ENCODE measurements around the gene ADARB2.
"Not testable (repeated sequence)": the region's sequence is repeated elsewhere in the genome, so short reads cannot be mapped to it uniquely, and the experiment has no call there.

Gene ADARB2

DNA sequence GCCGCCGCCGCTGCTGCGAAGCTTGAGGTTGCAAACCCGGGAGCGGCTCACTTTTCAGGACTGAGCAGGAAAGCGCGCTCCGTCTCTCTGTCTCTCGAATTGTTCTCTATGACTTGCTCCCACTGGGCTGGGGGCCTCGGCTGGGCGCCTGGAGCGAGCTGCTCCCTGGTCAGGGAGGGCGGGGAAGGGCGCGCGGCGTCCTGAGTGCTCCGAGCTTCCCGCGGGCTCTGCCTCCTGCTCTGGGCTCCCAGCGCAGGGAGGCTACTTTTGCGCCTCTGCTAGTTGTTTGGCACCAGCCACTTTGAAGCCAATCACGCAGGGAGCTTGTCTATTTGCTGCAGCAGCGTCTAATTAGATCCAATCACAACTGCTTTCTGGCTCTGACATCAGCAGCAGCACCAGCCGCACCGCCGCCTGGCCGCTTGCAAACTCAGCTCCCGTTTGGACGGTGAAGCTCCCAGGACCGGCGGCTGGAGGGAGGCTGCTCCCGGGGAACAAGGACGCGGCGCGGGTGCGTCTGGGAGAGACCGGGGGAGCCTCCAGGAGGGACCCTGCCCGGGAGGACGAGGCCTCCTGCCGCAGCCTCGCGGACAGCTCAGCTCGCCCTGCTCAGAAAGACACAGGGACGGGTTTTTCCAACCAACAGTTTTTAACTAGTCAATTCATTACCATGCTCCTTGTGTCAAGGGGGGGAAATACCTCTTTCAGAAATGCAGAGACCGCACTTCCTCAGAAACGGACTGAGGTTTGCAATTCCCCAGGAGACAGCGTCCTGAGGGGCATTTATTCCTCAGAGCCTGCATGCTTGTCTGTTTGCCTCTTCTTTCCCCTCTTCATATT is at the start of gene ADARB2:
ADARB2 (minus strand) TSS at position 304 of the 840 bp plus-strand sequence.
- no peak for DNase-seq (ENCODE audit: low read depth, low spot score)

DNA sequence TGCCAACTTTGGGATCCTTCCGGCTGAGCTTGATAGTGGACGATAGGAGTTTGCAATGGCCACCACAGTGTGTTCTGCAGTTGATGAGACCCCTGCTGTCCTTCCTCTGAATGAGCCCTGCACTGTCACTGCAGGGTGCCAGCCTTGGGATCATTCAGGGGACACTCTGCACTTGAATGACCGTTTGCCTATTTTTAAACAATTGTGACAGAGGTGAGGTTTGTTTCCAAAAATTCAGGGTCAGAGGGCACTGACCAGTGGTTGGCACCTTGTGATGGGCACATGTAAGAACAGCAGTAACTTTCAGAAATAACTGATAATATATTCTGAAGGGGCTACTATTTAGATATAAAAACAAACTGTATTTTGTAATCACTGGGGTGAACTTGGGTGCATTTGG is 48.5 kb upstream of the ADARB2 start:
- DNase-seq (ENCODE audit: low read depth, low spot score): no peak

DNA sequence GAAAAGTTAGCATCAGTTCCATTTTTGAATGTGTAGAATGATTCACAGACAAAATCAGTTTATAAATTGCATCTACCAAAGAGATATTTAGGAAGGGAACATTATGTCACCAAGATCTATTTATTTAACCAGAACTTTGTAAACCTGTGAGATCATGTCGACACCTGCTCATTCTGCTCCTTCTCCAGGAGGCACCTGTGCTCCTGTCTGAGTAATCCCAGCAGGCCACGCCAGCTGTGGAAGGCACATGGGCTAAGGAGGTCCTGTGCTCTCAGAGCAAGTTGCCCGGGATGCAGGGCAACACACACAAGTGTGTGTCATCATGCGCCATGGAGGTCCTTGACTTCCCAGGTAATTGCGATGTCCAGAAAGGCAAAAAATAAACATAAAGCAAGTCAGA is 45.5 kb upstream of the ADARB2 start:
- DNase-seq (ENCODE audit: low read depth, low spot score): no peak

DNA sequence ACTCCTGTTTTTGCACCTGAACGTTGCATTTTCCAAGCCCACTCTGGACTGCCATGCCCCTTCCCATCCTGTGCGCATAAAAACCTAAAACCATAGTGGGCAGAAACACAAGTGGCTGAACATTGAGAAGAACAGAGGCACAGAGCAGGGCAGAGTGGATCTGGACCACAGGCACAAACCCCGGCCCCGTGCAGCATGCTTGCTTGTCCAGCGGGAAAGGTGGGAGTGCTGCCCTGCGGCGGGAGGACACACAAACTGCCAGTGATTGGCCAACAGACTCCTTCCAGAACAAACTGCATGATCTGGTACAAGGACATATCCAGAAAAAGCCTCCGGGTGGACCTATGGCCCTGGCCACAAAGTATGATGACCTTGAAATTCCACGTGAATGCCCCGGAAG is 42.5 kb upstream of the ADARB2 start:
- DNase-seq (ENCODE audit: low read depth, low spot score): no peak

DNA sequence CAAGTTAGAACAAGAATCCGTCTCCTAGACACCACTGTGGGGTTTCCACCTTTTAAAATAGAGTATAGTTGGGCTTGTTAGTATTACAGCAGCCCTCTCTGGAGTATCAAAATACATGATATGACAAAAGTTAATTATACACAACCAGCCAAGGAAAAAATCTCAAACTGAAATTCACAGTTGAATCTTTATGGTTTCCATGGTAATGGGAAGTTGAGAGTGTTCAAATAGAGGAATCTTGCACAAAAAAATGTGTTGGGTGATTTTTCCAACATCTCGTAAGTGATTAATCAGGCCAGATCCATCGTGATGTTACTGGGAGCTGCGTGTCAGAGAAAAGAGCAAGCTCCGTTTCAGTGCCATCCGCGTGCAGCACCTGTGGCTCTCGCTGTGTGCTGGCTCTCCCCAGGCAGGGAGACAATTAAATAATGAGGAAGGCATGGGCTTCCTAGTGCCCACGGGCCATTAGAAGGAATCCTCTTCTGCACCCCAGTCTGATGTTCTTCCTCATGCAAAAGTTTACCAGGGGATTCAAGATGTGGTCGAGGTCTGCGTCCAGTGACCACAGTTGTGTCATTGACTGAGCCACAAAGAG is 41.1 kb upstream of the ADARB2 start:
- no peak for DNase-seq (ENCODE audit: low read depth, low spot score)

DNA sequence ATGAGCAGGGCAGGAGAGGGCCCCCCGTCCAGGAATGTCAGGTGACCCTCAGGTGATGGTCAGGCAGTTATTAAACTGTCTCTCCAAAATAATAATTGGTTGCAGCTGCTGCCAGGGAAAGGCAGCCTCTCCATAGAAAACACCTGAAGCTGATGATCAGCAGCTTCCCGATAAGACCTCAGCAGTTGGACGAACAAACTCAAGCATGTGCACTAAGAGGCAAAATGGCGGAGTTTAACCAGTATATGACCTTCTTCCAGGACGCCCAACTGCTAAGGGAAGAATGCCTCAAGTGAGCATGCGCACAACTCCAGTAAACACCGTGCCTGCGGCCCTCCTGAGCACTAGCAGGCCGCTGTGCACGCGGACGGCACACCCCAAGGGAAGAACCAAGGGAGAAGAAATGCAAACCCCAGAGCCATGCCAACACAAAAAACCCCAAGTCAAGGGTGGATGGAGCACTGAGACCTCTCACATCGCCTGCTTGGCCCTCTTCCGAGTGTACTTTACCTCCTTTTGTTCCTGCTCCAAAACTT is 38.9 kb upstream of the ADARB2 start:
- DNase-seq (ENCODE audit: low read depth, low spot score): no peak

DNA sequence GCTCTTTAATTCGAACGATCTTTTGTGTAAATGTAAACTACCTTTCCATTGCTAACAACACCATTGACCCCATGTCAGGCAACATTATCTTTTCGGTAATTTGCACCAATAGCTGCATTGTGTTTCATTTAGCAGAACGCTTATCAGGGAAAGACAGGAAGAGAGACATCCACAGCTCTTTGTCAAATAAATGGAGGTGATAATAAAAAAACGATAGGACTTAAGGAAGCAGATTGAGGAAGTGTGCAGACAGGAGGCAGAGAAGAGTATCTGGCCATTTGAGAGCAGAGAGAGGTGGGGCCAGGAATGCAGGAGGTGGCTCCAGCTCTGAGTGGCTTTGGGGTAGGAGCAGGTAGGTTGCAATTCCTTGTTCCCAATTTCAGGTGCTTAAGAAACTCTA is 37.5 kb upstream of the ADARB2 start:
- no peak for DNase-seq (ENCODE audit: low read depth, low spot score)

DNA sequence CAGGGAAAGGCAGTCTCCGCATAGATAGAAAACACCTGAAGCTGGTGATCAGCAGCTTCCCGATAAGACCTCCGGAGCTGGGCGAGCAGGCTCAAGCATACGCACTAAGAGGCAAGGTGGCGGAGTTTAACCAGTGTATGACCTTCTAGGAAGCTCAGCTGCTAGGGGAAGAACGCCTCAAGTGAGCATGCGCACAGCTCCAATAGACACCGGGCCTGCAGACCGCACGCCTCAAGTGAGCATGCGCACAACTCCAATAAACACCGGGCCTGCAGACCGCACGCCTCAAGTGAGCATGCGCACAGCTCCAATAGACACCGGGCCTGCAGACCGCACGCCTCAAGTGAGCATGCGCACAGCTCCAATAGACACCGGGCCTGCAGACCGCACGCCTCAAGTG is 35.9 kb upstream of the ADARB2 start:
- DNase-seq (ENCODE audit: low read depth, low spot score): not testable (repeated sequence)

DNA sequence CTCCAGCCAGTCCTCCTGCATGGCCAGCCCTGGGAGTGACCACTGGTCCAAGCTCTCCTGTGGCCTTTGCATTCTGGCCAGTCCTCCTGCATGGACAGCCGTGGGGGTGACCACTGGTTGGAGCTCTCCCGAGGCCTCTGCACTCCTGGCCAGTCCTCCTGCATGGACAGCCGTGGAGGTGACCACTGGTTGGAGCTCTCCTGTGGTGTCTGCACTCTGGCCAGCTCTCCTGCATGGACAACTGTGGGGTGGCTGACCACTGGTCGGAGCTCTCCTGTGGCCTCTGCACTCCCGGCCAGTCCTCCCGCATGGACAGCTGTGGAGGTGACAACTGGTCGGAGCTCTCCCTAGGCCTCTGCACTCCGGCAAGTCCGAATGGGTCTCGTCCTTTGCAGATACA is 28.7 kb upstream of the ADARB2 start:
- no peak for DNase-seq (ENCODE audit: low read depth, low spot score)

DNA sequence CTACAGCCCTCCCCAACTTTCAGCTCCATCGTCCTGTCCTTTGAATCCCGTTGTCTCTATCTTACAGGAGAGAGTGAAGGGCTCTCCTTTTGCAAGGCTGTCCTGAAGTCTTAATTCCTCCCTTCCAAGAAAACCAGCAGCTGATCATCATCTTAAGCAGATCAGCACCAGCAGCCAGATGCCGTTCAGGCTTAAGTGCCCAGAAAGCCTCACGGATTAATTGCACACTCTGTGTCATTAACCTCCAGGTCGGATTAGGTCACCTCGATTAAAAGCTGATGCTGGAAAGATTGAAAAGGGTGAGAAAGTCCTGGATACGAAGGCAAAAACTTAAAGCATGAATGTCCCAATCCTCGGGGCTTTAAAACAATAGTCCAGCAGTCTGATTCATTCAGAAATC is 24.8 kb upstream of the ADARB2 start:
- no peak for DNase-seq (ENCODE audit: low read depth, low spot score)

DNA sequence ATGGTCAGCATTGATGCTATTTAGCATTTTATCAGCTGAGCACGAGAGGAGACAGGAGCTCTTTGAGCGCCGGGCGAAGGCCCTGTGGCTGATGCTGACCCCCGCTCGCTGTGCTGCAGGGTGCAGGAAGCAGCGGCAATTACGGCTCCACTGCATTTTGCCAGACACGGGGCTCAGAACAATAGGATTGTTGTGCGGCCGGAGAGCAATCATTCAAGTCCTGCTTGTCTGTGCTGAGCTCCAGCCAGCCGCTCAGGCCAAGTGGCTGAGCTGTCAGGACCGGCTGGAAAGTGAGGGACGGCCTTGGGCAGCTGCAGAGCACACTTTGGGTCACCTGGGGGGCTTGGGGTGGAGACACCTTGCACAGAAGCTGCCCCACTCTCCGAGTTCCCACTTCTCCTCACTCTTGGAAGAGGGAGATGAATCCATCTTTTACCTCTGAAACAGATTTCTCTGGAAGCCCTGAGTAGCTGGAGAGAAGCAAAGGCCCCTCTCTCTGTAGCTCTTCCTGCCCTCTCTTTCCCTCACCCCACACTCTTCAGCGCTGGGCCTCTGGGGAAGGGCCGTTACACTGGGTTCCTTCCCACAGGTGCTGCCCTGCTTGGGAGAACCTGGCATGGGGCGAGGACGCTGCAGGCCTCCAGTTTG is 17.3 kb upstream of the ADARB2 start:
- no peak for DNase-seq (ENCODE audit: low read depth, low spot score)

DNA sequence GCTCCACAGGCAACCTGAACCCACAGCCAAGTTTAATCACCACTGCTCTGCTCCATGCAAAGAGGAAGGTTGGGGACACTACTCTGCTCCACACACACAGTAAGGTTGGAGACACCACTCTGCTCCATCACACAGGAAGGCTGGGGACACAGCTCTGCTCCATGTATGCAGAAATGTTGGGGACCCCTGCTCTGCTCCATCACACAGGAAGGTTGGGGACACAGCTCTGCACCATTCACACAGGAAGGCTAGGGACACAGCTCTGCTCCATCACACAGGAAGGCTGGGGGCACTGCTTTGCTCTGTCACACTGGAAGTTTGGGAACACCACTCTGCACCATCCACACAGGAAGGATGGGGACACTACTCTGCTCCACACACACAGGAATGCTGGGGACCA is 14.8 kb upstream of the ADARB2 start:
- DNase-seq (ENCODE audit: low read depth, low spot score): no peak

DNA sequence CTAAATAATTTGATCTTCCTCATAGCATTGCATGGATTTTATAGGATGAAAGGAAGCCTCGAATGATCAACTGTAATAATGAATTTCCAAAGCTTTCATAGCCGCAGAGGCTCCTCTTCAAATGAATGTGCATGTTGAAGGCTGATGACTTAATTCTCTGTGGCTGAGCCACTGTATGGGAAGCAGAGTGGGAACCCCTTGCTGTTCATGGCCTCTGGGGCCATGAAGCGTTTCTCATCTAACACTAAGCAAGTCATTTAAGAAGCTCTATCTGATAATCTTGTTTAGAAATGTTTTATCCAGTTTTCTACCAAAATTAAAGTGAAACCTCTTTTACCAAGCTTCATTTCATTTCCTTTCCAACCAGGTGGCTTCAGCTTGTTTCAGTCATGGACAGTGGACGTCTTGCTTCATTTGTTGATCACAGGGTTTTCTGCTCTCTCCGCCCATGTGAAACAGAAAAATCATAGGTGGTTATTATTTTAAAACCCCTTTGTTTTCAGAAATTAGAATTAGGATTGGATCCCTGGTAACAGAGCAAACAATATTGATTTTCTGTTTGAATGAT is 10.3 kb upstream of the ADARB2 start:
- no peak for DNase-seq (ENCODE audit: low read depth, low spot score)

DNA sequence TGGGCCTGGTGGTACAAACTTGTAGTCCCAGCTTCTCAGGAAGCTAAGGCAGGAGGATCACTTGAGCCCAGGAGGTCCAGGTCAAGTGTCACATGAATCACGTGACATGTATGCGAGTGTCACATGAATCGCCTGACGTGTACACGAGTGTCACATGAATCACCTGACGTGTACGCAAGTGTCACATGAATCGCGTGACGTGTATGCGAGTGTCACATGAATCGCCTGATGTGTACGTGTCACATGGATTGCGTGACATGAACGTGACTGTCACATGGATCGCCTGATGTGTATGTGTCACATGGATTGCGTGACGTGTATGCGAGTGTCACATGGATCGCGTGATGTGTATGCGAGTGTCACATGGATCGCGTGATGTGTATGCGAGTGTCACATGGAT is 9.5 kb upstream of the ADARB2 start:
- DNase-seq (ENCODE audit: low read depth, low spot score): no peak

DNA sequence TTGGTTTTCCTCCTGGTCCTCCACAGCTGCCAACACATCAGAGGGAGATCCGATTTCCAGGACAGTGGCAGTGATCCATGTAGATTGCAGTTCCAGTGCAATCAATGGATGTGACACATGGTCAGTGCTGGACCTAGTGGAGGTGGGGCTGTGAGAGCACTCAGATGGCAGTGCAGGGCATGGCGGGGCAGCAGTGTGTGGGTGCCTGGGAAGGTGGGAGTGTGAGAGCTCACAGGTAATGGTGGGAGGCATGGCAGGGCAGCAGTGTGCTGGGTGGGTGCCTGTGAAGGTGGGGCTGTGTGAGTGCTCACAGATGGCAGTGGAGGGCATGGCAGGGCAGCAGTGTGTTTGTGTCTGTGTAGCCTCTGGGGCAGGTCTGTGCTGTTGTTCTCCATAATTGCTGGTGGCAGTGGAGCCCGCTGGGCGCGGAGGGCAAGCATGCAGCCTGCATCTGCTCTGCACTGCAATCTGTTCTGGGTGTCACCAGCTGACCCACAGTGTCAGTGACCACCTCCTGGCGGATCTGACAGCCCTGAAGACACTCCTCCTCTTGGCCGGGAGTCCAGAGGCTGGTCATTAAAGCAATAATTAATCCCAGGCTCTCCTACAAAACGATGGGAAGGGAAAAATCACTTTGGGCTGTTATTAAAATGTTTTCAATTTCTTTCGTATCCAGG is 8.6 kb upstream of the ADARB2 start:
- DNase-seq (ENCODE audit: low read depth, low spot score): no peak

DNA sequence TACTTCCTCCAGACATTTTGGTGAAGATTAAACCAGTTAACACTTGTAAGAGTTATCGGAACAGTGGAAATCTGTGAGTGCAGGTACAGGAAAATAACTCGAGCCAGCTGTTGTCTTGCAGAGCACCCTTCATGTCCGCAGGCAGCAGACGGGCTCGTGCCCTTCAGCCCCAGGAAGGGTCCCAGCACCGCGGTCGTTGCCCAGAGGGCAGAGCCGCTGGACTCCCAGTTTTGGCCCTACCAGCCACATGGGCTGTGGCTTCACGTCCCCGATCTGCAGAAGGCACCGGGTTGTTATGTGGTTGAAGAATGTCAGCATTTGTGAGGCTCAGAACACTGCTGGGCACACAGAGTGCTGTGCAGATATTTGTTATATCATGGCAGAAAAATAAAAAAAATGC is 7.2 kb upstream of the ADARB2 start:
- DNase-seq (ENCODE audit: low read depth, low spot score): no peak

DNA sequence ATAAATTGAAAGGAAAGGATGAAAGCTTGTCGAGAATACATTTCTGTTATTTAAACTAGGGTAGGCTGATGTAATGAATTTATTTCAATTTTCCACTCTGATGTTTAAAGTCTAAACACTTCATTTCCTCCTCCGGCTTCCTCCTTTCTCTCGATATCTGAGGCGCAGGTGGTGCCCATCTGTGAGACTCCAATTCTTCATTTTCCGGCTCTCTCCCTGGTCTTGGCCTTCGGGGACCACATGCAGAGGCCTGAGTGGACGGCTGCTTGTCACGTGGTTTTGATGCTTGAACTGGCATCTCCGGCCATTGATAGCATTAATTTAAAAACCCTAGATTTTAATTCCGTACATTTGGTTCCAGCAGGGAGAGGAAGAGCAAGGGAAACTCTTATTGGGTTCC is 5.8 kb upstream of the ADARB2 start:
- no peak for DNase-seq (ENCODE audit: low read depth, low spot score)

DNA sequence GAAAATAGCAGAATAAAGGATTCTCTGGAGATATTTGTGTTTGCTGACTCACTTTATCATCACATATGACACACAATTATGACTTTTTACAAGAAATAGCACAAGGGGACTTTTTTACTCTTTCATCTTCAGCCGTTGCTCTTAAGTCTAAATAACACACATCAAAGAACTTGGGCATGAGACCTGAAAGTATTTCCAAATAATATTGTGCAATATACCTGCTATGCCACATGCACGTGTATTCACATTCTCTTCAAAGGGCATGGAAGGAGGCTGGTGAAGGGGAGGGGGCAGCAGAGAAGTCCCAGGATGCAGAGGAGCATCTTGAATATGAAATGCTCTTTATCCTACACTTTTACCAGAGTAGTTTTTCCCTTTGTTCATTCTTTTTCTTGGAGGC is 4.1 kb upstream of the ADARB2 start:
- DNase-seq (ENCODE audit: low read depth, low spot score): no peak

DNA sequence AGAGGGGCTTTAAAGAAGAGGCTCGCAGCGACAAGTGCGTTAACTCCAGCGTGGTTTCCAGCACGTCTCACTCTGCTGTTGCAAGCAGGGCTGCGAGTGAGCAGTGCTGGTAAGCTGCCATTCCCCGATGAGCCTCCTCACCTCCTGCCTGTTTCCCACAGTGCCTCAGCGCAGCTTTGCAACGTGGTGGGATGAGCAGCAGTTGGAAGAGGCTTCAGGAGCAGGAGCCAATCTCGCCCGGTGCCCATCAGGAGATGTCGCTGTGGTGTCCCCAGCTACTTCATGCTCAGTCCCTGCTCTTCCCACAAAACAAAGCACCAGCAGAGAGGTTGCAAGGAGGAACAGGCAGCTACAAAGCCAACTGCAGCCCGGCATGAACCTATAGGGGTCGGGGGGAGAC is 2.4 kb upstream of the ADARB2 start:
- no peak for DNase-seq (ENCODE audit: low read depth, low spot score)

DNA sequence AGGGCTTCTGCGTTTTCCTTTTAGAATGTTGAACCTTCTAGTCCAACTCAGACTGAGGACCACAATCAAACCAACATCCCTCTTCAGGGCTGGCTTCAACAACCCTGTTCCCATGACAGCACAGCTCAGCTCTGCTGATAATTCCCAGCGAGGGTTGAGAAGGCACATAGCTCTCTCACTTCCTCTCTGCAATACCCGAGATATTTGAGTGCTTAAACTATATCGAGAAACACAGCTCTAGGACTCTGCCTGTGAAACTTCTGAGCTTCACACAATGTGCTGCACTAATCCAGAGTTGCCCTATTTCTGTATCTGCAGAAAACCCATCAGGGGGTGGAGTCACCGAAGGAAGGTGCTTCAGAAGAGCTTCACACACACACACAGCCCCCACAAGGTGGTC is 1.6 kb upstream of the ADARB2 start:
- DNase-seq (ENCODE audit: low read depth, low spot score): no peak

DNA sequence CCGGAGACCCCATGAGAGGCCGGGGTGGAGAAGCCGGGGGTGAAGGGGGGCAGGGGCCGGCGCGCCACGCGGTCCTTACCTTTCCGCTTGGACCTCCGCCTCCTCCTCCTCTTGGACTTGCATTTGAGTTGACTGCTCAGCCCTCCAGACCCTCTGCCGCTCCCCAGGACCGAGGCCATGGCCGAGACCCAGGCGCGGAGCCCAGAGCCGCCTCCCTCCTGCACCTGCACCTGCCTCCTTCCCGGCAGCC is 428 bp downstream of the ADARB2 start:
- no peak for DNase-seq (ENCODE audit: low read depth, low spot score)

All from smooth muscle cell of the brain vasculature (primary cell).